Uterus (tissue), 2 donors: ENCODE results near the gene GAPVD1.

Experiments
- CTCF ChIP-seq, 4 experiments: fragments of 200-600 bp in 2 of 4; fragments of 450-650 bp in 2 of 4; sonication (generic) in 2 of 4; IDR thresholded peaks; one replicate each; pipeline ENCODE4 v1.5.1; 2016 to 2019; ENCODE audit warnings: antibody characterized with exemption in 4 of 4, mild to moderate bottlenecking in 2 of 4, moderate library complexity in 1 of 4
- POLR2A ChIP-seq, 2 donors: fragments of 450-650 bp; IDR thresholded peaks; one replicate each; pipeline ENCODE4 v1.6.1; 2016; ENCODE audit warnings: antibody characterized with exemption in 2 of 2, mild to moderate bottlenecking in 1 of 2, moderate library complexity in 1 of 2

DNA sequence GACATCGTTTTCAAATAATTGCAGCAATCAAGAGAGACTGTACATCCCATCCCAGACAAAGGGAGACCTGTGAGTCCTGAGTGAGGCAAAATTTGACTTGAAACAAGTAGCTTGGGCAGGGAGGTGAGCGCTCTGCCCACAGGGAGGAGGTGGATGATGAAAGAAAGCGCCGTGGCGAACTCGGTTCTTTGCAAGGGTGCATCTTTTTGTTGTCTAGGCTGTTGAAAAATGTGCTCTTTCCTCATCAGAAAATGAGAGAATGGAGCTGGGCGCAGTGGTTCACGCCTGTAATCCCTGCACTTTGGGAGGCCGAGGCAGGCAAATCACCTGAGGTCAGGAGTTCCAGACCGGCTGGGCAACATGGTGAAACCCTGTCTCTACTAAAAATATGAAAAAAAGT, 150.5 kb downstream of the GAPVD1 start:
- TF ChIP-seq CTCF (IDR thresholded peaks at IDR 0.05) (no peak), POLR2A (IDR thresholded peaks at IDR 0.05) (no peak)
